HG03460 (cell line): Measurements from ENCODE around the gene CNKSR1.

Experiments
- ATAC-seq: cut with Tn5 transposase; IDR thresholded peaks from one replicate; pipeline ENCODE4 v1.9.1; 2021; ENCODE audit not compliant: unreplicated experiment

Gene CNKSR1

GRCh38 chr1:26159743-26160039, 17.6 kb upstream of the CNKSR1 start:
- ATAC-seq, result no peak

- no peak for ATAC-seq
Measured at GRCh38 chr1:26160527-26161414, 16.5 kb upstream of the CNKSR1 start.

GRCh38 chr1:26161415-26162219, 15.7 kb upstream of the CNKSR1 start:
- ATAC-seq, result no peak

- no peak for ATAC-seq
Measured at GRCh38 chr1:26162220-26162709, 15.0 kb upstream of the CNKSR1 start.

- ATAC-seq, result no peak
Measured at GRCh38 chr1:26163684-26164035, 13.6 kb upstream of the CNKSR1 start.

GRCh38 chr1:26164036-26164860, 13.0 kb upstream of the CNKSR1 start:
- no peak for ATAC-seq

GRCh38 chr1:26164861-26165842, 12.1 kb upstream of the CNKSR1 start:
- ATAC-seq, result no peak

GRCh38 chr1:26166719-26167281, 10.5 kb upstream of the CNKSR1 start:
- no peak for ATAC-seq

GRCh38 chr1:26168410-26169197, 8.7 kb upstream of the CNKSR1 start, which contains the start of gene C1orf232:
Gene C1orf232 (minus strand): TSS chr1:26168963. CDS start chr1:26168499, 464 bp downstream.
- ATAC-seq, result no peak

- no peak for ATAC-seq
Measured at GRCh38 chr1:26169198-26169554, 8.1 kb upstream of the CNKSR1 start.

GRCh38 chr1:26169669-26170471, 7.4 kb upstream of the CNKSR1 start, which contains the start of gene ZNF593:
Gene ZNF593 (plus strand): TSS chr1:26169908. CDS start chr1:26169984, 76 bp downstream.
- ATAC-seq, result peak; percentile 86

GRCh38 chr1:26170472-26170821, 6.8 kb upstream of the CNKSR1 start:
- no peak for ATAC-seq

GRCh38 chr1:26171084-26172072, 5.9 kb upstream of the CNKSR1 start, which contains the start of gene ZNF593OS:
Gene ZNF593OS (minus strand): TSS chr1:26171832. CDS start chr1:26171661, 171 bp downstream.
- no peak for ATAC-seq

- ATAC-seq, result no peak
Measured at GRCh38 chr1:26175346-26175745, 1.9 kb upstream of the CNKSR1 start.

GRCh38 chr1:26180010-26180506, 2.8 kb downstream of the CNKSR1 start:
- ATAC-seq, result no peak

- no peak for ATAC-seq
Measured at GRCh38 chr1:26181586-26182382, 4.5 kb downstream of the CNKSR1 start.
